Neutrophil (primary cell): ENCODE data around the gene BOD1L1.
A peak's percentile ranks its signal among the peaks of the same experiment; 100 is the strongest.

ENCODE experiments used
- H3K27ac ChIP-seq: fragments of 200-600 bp; sonication (generic); 2 replicates; pipeline ENCODE4 v1.5.1; 2016; ENCODE audit warnings: mild to moderate bottlenecking, moderate library complexity
- H3K27me3 ChIP-seq: fragments of 200-600 bp; sonication (generic); 2 replicates; pipeline ENCODE4 v1.6.0; 2016; ENCODE audit warnings: mild to moderate bottlenecking
- H3K36me3 ChIP-seq: fragments of 200-600 bp; sonication (generic); 2 replicates; pipeline ENCODE4 v1.5.1; 2017
- H3K4me1 ChIP-seq, 2 experiments: fragments of 200-600 bp in 1 of 2; sonication (generic) in 1 of 2; 1 replicate in 1 of 2; 2 replicates in 1 of 2; pipeline versions ENCODE4 v1.5.1 to v1.6.1; 2013 to 2016; ENCODE audit warnings: low read depth in 1 of 2, low read length in 1 of 2, mild to moderate bottlenecking in 1 of 2, moderate library complexity in 1 of 2; ENCODE audit not compliant: control insufficient read depth in 1 of 2, insufficient read depth in 1 of 2
- H3K4me3 ChIP-seq, 2 experiments: fragments of 200-600 bp in 1 of 2; sonication (generic) in 1 of 2; 1 replicate in 1 of 2; 2 replicates in 1 of 2; pipeline ENCODE4 v1.5.1; 2013 to 2016; ENCODE audit warnings: low read depth in 1 of 2, low read length in 1 of 2, mild to moderate bottlenecking in 1 of 2, moderate library complexity in 1 of 2
- H3K9me3 ChIP-seq: fragments of 200-600 bp; sonication (generic); 2 replicates; pipeline ENCODE4 v1.5.1; 2016
- CTCF ChIP-seq: fragments of 200-600 bp; sonication (generic); IDR thresholded peaks from 2 replicates; pipeline ENCODE4 v1.5.1; 2016; ENCODE audit warnings: antibody characterized with exemption

Gene BOD1L1

GRCh38 chr4:13531625-13531998 is 95.9 kb downstream of the BOD1L1 start:
- no peak overlapping the region for H3K27ac ChIP-seq
- peaks cover 37 to 38% of the 10 kb centered on the region in 2 experiments for H3K4me1 ChIP-seq
- H3K9me3 ChIP-seq = no peaks in the 10 kb centered on the region
- no peak overlapping the region for H3K4me3 ChIP-seq
- no peak for TF ChIP-seq CTCF
- H3K27me3 ChIP-seq = peaks cover 100% of the 10 kb centered on the region
- H3K36me3 ChIP-seq = no peaks in the 10 kb centered on the region

- H3K4me1 ChIP-seq = peaks cover 37 to 38% of the 10 kb centered on the region in 2 experiments
- peak overlapping the region in 1 of 2 experiments; percentile 3 for H3K4me3 ChIP-seq
- H3K9me3 ChIP-seq = no peaks in the 10 kb centered on the region
- TF ChIP-seq CTCF = no peak
- H3K27me3 ChIP-seq = peaks cover 100% of the 10 kb centered on the region
- no peaks in the 10 kb centered on the region for H3K36me3 ChIP-seq
- no peak overlapping the region for H3K27ac ChIP-seq
These were observed 96.5 kb downstream of the BOD1L1 start for GRCh38 chr4:13530823-13531624.

GRCh38 chr4:13529128-13529919 is 98.2 kb downstream of the BOD1L1 start:
- no peak for TF ChIP-seq CTCF

GRCh38 chr4:13528821-13529127 is 98.8 kb downstream of the BOD1L1 start:
- H3K36me3 ChIP-seq = no peaks in the 10 kb centered on the region
- H3K4me3 ChIP-seq = no peak overlapping the region
- H3K4me1 ChIP-seq = peaks cover 37 to 38% of the 10 kb centered on the region in 2 experiments
- H3K27me3 ChIP-seq = peaks cover 100% of the 10 kb centered on the region
- peaks cover 10% of the 10 kb centered on the region for H3K9me3 ChIP-seq
- TF ChIP-seq CTCF = no peak
- H3K27ac ChIP-seq = no peak overlapping the region

More at GRCh38 chr4:13529128-13529919, 98.2 kb downstream of the BOD1L1 start:
- Histone ChIP-seq H3K27ac (no peak overlapping the region), H3K36me3 (no peaks in the 10 kb centered on the region), H3K9me3 (peaks cover 4% of the 10 kb centered on the region), H3K4me1 (peaks cover 37 to 38% of the 10 kb centered on the region in 2 experiments), H3K4me3 (no peak overlapping the region), H3K27me3 (peaks cover 100% of the 10 kb centered on the region)

GRCh38 chr4:13527981-13528820 is 99.3 kb downstream of the BOD1L1 start:
- H3K4me3 ChIP-seq = no peak overlapping the region
- H3K9me3 ChIP-seq = peaks cover 12% of the 10 kb centered on the region
- no peaks in the 10 kb centered on the region for H3K36me3 ChIP-seq
- H3K4me1 ChIP-seq = peaks cover 37 to 38% of the 10 kb centered on the region in 2 experiments
- H3K27me3 ChIP-seq = peaks cover 100% of the 10 kb centered on the region
- no peak overlapping the region for H3K27ac ChIP-seq
- TF ChIP-seq CTCF = no peak
